Measurements from ENCODE around the gene SELENOT. TPM values are rescaled to one million over a fixed set of nuclear protein-coding genes. Genes with fewer than 3 reads are reported as not detected.

The SELENOT gene
- total and polyA plus RNA-seq, 2 of the 8 experiments (the other 6 are each of a cell fraction or from before 2014, with no cell fraction given) = 79.0 to 290 TPM

- no peaks in the 10 kb centered on the region for H3K9me3 ChIP-seq (ENCODE audit: insufficient read depth in 2 of 2, low read depth in 1 of 2, low read length in 1 of 2)
- H3K23ac ChIP-seq (ENCODE audit: insufficient read length) = no peak overlapping the region
- H3K18ac ChIP-seq (ENCODE audit: extremely low read depth, low read length) = no peak overlapping the region
- H3K36me3 ChIP-seq (ENCODE audit: control insufficient read depth in 2 of 4, insufficient read depth in 4 of 4, low read length in 3 of 4) = peaks cover 0 to 1% (median under 1%) of the 10 kb centered on the region in 4 experiments; a peak in 3 of 8 replicates
- ChIA-PET POLR2A (ENCODE audit: partially characterized antibody) (interaction anchor here (0.8 to 2.5 kb wide), 4 partner anchors 9 to 46 kb away, joined by 3 to 7 read pairs (median 6); partner anchors contain the start of gene SELENOT), CTCF (ENCODE audit: partially characterized antibody) (interaction anchor here (0.6 to 1.2 kb wide), 3 partner anchors 9 to 1284 kb away, joined by 3 to 4 read pairs (median 3); no protein-coding TSS in a partner anchor)
- H3K4me1 ChIP-seq (replicated peaks in 1 of 4; ENCODE audit: control insufficient read depth in 3 of 4, insufficient read depth in 4 of 4, low read length in 3 of 4) = no peaks in the 10 kb centered on the region
- H3K14ac ChIP-seq (ENCODE audit: insufficient read length) = no peak overlapping the region
- no peak overlapping the region for H3K9ac ChIP-seq (replicated peaks in 1 of 4; ENCODE audit: extremely low read depth in 1 of 4, low read depth in 3 of 4, low read length in 3 of 4)
- H2BK120ac ChIP-seq (replicated peaks; ENCODE audit: low read depth, low read length) = no peak overlapping the region
- H2BK15ac ChIP-seq (ENCODE audit: low read length) = no peak overlapping the region
- no peak overlapping the region for H3K4me2 ChIP-seq (ENCODE audit: insufficient read depth in 1 of 2, low read depth in 2 of 2, low read length in 2 of 2)
- H3K79me1 ChIP-seq (ENCODE audit: low read depth, low read length) = no peaks in the 10 kb centered on the region
- H3K56ac ChIP-seq (replicated peaks; ENCODE audit: insufficient read length, low read depth, low read length) = no peak overlapping the region
- no peaks in the 10 kb centered on the region for H3K23me2 ChIP-seq (ENCODE audit: low read depth, low read length)
- H3K4me3 ChIP-seq (ENCODE audit: extremely low read depth in 1 of 4, insufficient read depth in 2 of 4, low read depth in 3 of 4, low read length in 4 of 4) = no peak overlapping the region
- H4K20me1 ChIP-seq (replicated peaks in 1 of 2; ENCODE audit: control insufficient read depth in 1 of 2, insufficient read depth in 2 of 2, low read length in 2 of 2) = no peaks in the 10 kb centered on the region
- H3K27me3 ChIP-seq (replicated peaks in 1 of 4; ENCODE audit: control insufficient read depth in 3 of 4, extremely low read depth in 1 of 4, insufficient read depth in 3 of 4, low read length in 3 of 4) = no peaks in the 10 kb centered on the region
- no peak overlapping the region for H3K27ac ChIP-seq (ENCODE audit: low read depth, low read length)
- no peak overlapping the region for H2AFZ ChIP-seq (ENCODE audit: low read length)
- FAIRE-seq (no peak), DNase-seq (ENCODE audit: low read depth in 1 of 2, low spot score in 2 of 2) (no peak)
- H3K79me2 ChIP-seq (ENCODE audit: control insufficient read depth in 1 of 2, insufficient read depth in 2 of 2, low read length in 2 of 2) = no peaks in the 10 kb centered on the region
- no peak overlapping the region for H4K91ac ChIP-seq (replicated peaks; ENCODE audit: insufficient read length, low read length)
- TF ChIP-seq CREB1 (IDR thresholded peaks at IDR 0.05) (no peak), KDM4A (IDR thresholded peaks at IDR 0.05; ENCODE audit: low read depth, low read length, severe bottlenecking) (no peak), TCF12 (IDR thresholded peaks at IDR 0.05; ENCODE audit: low read depth, low read length) (no peak), TEAD4 (IDR thresholded peaks at IDR 0.05; ENCODE audit: low read depth, low read length) (no peak)
- no peak overlapping the region for H2AK5ac ChIP-seq (ENCODE audit: low read depth, low read length)
- no peak overlapping the region for H4K8ac ChIP-seq (ENCODE audit: extremely low read depth, insufficient read depth, low read length)
- no peak overlapping the region for H2BK12ac ChIP-seq (ENCODE audit: low read depth, low read length)
- no peak overlapping the region for H2BK20ac ChIP-seq (ENCODE audit: low read length)
- 45% methylated on average over 1 of the region's 1 CpG; no CpG with 5 or more reads in 1 of the 2 experiments for WGBS, 2 experiments (ENCODE audit: extremely low coverage in 1 of 2, insufficient coverage in 1 of 2, insufficient read length in 1 of 2, insufficient replicate concordance in 2 of 2, low coverage in 1 of 2, low lambda C conversion rate in 2 of 2, missing lambda C conversion rate in 1 of 2)
- no peak overlapping the region for H4K5ac ChIP-seq (ENCODE audit: insufficient read length, low read depth, low read length)
- H3K4ac ChIP-seq (replicated peaks; ENCODE audit: insufficient read length, low read depth, low read length) = no peak overlapping the region
- no peak overlapping the region for H2BK5ac ChIP-seq (ENCODE audit: low read depth, low read length)
These were observed 32.4 kb downstream of the SELENOT start for GRCh38 chr3:150635526-150635925.
